Cardiac fibroblast (primary cell): ENCODE data around the gene NUMBL.
A peak's percentile ranks its signal among the peaks of the same experiment; 100 is the strongest.

Experiments used
- DNase-seq, 2 donors: peaks; one replicate each; pipeline versions ENCODE4 v3.0.0 to v3.0.0-alpha.2; 2010; ENCODE audit warnings: low read depth in 2 of 2
- H3K4me3 ChIP-seq, 2 donors: replicated peaks in 1 of 2; 1 replicate in 1 of 2; 2 replicates in 1 of 2; pipeline ENCODE4 v1.5.1; 2011; ENCODE audit warnings: low read depth in 2 of 2, low read length in 2 of 2, mild to moderate bottlenecking in 2 of 2, moderate library complexity in 1 of 2
- TF ChIP-seq, protein P1 (sequence below): IDR thresholded peaks from one replicate; pipeline ENCODE4 v1.5.1; 2011; ENCODE audit warnings: low read depth, mild to moderate bottlenecking, low read length, inconsistent platforms

NUMBL gene

DNA sequence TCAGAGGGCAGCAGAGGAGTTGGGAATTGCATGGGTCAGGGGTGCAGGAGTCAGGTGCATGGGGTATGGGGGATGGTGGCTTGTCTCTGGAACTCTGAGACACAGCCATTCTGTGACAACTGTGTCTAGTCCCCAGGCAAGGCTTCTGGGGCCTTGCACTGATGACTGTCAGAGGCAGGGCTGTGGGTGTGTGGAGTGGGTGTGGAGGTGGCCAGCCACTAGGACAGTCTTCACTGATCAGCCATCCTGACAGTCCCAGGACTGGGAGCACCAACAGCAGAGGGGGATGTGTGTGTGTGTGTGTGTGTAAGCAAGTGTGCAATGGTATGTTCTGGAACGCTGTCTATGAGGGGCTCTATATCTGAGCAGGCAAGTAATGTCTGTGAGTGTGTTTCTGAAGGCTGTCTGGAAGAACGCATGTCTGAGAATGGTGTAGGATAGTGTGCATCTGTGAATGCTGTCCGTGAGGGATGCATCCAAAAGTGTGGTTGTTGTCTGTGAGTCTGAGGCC is 5.4 kb downstream of the NUMBL start:
- TF ChIP-seq, protein P1, sequence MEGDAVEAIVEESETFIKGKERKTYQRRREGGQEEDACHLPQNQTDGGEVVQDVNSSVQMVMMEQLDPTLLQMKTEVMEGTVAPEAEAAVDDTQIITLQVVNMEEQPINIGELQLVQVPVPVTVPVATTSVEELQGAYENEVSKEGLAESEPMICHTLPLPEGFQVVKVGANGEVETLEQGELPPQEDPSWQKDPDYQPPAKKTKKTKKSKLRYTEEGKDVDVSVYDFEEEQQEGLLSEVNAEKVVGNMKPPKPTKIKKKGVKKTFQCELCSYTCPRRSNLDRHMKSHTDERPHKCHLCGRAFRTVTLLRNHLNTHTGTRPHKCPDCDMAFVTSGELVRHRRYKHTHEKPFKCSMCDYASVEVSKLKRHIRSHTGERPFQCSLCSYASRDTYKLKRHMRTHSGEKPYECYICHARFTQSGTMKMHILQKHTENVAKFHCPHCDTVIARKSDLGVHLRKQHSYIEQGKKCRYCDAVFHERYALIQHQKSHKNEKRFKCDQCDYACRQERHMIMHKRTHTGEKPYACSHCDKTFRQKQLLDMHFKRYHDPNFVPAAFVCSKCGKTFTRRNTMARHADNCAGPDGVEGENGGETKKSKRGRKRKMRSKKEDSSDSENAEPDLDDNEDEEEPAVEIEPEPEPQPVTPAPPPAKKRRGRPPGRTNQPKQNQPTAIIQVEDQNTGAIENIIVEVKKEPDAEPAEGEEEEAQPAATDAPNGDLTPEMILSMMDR, result no peak
- no peak overlapping the region for H3K4me3 ChIP-seq
- no peak for DNase-seq

DNA sequence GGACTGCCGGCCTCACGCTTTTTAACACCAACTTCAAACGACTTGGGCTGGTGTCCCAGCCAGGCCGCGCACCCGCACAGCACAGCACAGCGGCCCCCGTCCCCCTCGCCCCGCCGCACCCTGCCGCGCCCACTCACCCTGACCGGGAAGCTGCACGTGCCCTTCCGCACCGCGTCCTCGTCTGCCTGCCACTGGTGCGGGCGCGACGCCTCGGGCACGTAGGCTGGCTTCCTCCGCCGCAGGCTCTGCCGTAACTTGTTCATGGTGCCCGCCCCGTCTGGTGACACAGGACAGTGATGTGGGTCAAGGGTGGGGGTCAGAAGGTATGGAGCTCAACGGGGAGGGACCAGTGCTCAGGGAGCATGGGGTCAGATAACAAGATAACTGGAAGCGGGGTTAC is 6.2 kb downstream of the NUMBL start:
- no peak for DNase-seq
- TF ChIP-seq, protein P1, result no peak

DNA sequence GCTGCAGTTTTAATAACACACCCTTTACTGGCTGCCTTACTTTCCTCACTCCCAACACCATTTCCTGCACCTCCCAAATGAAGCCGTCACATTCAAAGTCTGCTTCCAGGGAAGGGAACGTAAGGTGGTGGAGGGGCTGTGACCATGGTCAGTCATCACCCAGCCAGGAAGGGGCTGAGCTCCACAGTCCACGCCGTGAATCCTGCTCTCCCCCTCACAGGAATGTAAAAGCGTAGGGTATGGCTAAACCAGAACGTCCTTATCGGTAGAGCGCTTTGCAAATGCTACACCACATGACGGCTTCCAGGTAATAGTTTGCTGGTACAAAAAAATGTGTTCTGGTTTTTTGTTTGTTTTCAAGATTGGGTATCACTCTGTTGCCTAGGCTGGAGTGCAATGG is 7.0 kb downstream of the NUMBL start:
- TF ChIP-seq, protein P1, result no peak
- no peak for DNase-seq
- H3K4me3 ChIP-seq, result no peak overlapping the region

More for the DNA sequence above, 6.2 kb downstream of the NUMBL start:
- no peak overlapping the region for H3K4me3 ChIP-seq

DNA sequence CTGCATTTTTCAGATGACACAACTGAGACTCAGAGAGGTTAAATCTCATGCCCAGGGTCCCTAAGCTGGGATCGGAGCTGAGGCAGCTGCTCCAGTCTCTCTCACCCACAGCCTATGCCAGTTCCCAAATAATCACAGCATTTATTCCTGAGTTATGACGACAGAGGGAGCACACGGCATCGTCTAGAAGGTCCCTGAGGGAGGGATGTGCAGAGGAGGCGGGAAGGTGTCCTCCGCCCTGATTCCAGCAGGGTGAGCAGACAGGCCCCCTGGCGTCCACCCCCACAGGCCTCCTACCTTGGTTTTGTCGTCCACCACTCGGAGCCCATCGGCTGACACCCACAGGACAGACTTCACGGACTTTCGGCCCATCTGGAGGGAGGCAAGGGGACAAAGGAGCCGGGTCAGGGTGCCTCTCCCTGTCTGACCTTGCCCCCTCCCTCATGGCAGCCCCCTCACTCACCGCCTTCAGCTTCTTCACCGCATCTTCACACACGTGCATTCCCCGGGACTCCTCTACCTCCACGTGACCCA is 8.0 kb downstream of the NUMBL start:
- no peak for DNase-seq
- TF ChIP-seq, protein P1, result no peak
- no peak overlapping the region for H3K4me3 ChIP-seq

DNA sequence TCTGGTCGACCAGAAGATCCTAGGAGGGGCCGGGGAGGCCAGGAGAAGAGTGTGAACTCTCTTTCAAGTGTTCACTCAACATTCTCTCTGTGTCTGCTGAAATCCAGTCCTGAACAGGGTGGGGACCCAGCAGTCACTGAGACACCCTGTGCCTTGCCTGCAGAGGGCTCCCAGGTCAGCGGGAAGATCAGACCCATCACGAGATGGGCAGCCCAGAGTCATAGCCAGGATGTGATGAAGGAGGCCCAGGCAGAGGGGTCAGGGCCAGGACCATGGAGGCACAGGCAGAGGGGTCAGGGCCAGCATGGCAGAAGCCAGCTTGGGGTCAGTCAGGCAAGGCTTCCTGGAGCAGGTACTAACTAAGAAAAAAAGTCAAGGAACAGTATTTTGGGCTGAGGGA is 9.4 kb downstream of the NUMBL start:
- TF ChIP-seq, protein P1, result no peak
- no peak for DNase-seq
- no peak overlapping the region for H3K4me3 ChIP-seq

DNA sequence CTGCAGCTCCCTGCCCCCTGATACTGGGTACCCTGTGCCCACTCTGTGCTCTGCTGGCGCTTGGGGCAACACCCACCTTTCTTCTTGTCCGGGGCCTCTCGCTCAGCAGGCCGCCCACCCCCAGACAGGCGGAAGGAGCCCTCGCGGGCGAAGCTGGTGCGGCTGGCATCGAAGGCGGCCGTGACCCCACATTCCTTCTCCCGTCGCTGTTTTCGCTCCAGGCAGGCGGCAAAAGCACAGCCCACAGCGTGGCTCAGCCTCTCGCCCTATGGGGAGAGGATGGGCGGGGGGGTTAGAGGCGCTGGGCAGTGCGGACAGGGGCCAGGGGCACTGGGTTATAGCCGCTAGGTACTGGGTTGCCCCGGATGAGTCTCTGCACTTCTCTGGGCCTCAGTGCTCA is 13.3 kb downstream of the NUMBL start:
- DNase-seq, result no peak
- TF ChIP-seq, protein P1, result no peak
- no peak overlapping the region for H3K4me3 ChIP-seq

DNA sequence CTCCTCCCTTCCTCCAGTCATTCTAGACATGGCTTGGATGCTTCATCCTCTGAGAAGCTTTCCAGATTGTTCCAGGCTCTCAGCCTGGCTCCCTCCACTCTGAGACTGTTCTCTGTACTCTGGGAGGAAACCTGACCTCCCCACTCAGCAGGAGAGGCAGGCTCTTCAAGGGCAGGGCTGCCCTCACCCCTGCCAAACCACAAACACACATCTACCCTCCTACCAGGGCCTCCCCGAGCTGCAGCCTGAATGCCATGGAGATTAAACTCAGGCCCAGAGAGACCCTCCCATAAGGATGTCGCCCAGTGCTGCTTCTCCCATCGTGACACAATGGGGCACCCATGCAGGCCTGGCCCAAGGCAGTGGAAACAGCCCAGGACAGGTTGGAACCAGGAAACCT is 16.2 kb downstream of the NUMBL start:
- no peak overlapping the region for H3K4me3 ChIP-seq
- TF ChIP-seq, protein P1, result no peak
- peak in 1 of 2 donors; percentile 59 for DNase-seq
